ENCODE results near the gene SENP7.
A peak's percentile ranks its signal among the peaks of the same experiment; 100 is the strongest.
"Not testable (repeated sequence)": the region's sequence is repeated elsewhere in the genome, so short reads cannot be mapped to it uniquely, and the experiment has no call there.

Gene SENP7

GRCh38 chr3:101379658-101380376 lies 133.2 kb downstream of the SENP7 start:
- no peak overlapping the region for H3K4me3 ChIP-seq (ENCODE audit: low read depth, low read length)

GRCh38 chr3:101377796-101378195 lies 135.2 kb downstream of the SENP7 start:
- no peak overlapping the region for H3K4me3 ChIP-seq (ENCODE audit: low read depth, low read length)
- DNase-seq (ENCODE audit: low read depth) = no peak

More at GRCh38 chr3:101379658-101380376, 133.2 kb downstream of the SENP7 start:
- DNase-seq (ENCODE audit: low read depth) = no peak

- DNase-seq (ENCODE audit: low read depth) = no peak
- H3K4me3 ChIP-seq (ENCODE audit: low read depth, low read length) = no peak overlapping the region
Measured at GRCh38 chr3:101377209-101377608, 135.8 kb downstream of the SENP7 start.

GRCh38 chr3:101375586-101375985 lies 137.4 kb downstream of the SENP7 start:
- DNase-seq (ENCODE audit: low read depth) = no peak
- H3K4me3 ChIP-seq (ENCODE audit: low read depth, low read length) = no peak overlapping the region

GRCh38 chr3:101362406-101362805 lies 150.6 kb downstream of the SENP7 start:
- no peak for DNase-seq (ENCODE audit: low read depth)
- H3K4me3 ChIP-seq (ENCODE audit: low read depth, low read length) = no peak overlapping the region

GRCh38 chr3:101351829-101352228 lies 161.2 kb downstream of the SENP7 start:
- DNase-seq (ENCODE audit: low read depth) = no peak

GRCh38 chr3:101340591-101340990 lies 172.4 kb downstream of the SENP7 start:
- DNase-seq (ENCODE audit: low read depth) = peak; percentile 3
- no peak overlapping the region for H3K4me3 ChIP-seq (ENCODE audit: low read depth, low read length)

More at GRCh38 chr3:101351829-101352228, 161.2 kb downstream of the SENP7 start:
- no peak overlapping the region for H3K4me3 ChIP-seq (ENCODE audit: low read depth, low read length)

DNA sequence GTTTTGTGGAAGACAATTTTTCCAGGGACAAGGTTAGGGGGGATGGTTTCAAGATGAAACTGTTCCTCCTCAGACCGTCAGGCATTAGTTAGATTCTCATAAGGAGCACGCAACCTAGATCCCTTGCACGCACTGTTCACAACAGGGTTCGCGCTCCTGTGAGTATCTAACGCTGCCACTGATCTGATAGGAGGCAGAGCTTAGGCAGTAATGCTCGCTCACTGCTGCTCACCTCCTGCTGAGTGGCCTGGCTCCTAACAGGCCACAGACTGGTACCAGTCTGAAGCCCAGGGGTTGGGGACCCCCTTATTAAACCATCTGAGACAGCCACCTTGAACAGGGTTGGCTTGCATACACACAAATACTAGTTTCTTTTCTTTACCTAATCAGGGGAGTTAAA lies 179.1 kb downstream of the SENP7 start:
- H3K4me3 ChIP-seq (ENCODE audit: low read depth, low read length) = no peak overlapping the region
- DNase-seq (ENCODE audit: low read depth) = no peak

- H3K4me3 ChIP-seq (ENCODE audit: low read depth, low read length) = no peak overlapping the region
- DNase-seq (ENCODE audit: low read depth) = no peak
Measured at GRCh38 chr3:101329016-101329673, 183.9 kb downstream of the SENP7 start.

- no peak for DNase-seq (ENCODE audit: low read depth)
- no peak overlapping the region for H3K4me3 ChIP-seq (ENCODE audit: low read depth, low read length)
Measured at GRCh38 chr3:101325393-101326134, 187.4 kb downstream of the SENP7 start.

GRCh38 chr3:101320475-101320874 lies 192.5 kb downstream of the SENP7 start, which contains the start of gene IMPG2:
TSS of gene IMPG2 (minus strand) at chr3:101320575. CDS start at chr3:101320372, 203 bp downstream.
- no peak for DNase-seq (ENCODE audit: low read depth)
- H3K4me3 ChIP-seq (ENCODE audit: low read depth, low read length) = no peak within 1 kb of the TSS

DNA sequence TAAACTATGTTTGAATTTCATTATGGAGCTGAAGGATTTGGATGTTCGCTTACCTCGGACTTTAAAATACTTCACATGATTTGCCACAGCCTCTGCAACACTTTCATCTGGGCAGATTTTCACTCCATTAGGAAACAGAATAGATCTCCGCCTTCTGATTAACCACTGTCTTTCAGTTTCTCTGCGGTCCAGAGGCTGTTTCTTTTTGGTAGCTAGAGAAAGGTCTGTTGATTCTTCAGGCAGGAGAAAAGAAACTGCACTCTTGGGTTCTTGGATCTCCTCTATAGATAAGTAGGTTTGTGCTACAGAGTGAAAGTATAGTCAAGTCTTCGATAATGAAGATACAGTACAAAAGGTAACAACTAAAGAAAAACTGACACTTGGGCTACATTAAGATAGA lies 193.5 kb downstream of the SENP7 start:
- no peak for DNase-seq (ENCODE audit: low read depth)
- H3K4me3 ChIP-seq (ENCODE audit: low read depth, low read length) = no peak overlapping the region

- DNase-seq (ENCODE audit: low read depth) = no peak
- H3K4me3 ChIP-seq (ENCODE audit: low read depth, low read length) = no peak overlapping the region
Measured at GRCh38 chr3:101312545-101312944, 200.5 kb downstream of the SENP7 start.

GRCh38 chr3:101311676-101312075 lies 201.3 kb downstream of the SENP7 start:
- H3K4me3 ChIP-seq (ENCODE audit: low read depth, low read length) = no peak overlapping the region
- DNase-seq (ENCODE audit: low read depth) = no peak

GRCh38 chr3:101310978-101311375 lies 202.0 kb downstream of the SENP7 start:
- no peak overlapping the region for H3K4me3 ChIP-seq (ENCODE audit: low read depth, low read length)
- DNase-seq (ENCODE audit: low read depth) = no peak

GRCh38 chr3:101308147-101308772 lies 204.8 kb downstream of the SENP7 start:
- not testable (repeated sequence) for DNase-seq (ENCODE audit: low read depth); H3K4me3 ChIP-seq (ENCODE audit: low read depth, low read length)

GRCh38 chr3:101303836-101304235 lies 209.2 kb downstream of the SENP7 start:
- H3K4me3 ChIP-seq (ENCODE audit: low read depth, low read length) = no peak overlapping the region
- no peak for DNase-seq (ENCODE audit: low read depth)

- DNase-seq (ENCODE audit: low read depth) = peak; percentile 4
- H3K4me3 ChIP-seq (ENCODE audit: low read depth, low read length) = no peak overlapping the region
Measured at GRCh38 chr3:101303089-101303731, 209.8 kb downstream of the SENP7 start.

- no peak overlapping the region for H3K4me3 ChIP-seq (ENCODE audit: low read depth, low read length)
- DNase-seq (ENCODE audit: low read depth) = no peak
Measured at GRCh38 chr3:101300073-101300472, 212.9 kb downstream of the SENP7 start.

All from skeletal muscle cell (primary cell).